Muscle layer of colon (tissue), 2 donors: ENCODE measurements around the gene COBL.

ENCODE experiments used
- H3K27ac ChIP-seq: one replicate; pipeline ENCODE4 v1.7.0; 2013; ENCODE audit warnings: low read depth, mild to moderate bottlenecking, low read length, moderate library complexity
- H3K27me3 ChIP-seq, 2 donors: one replicate each; pipeline ENCODE4 v1.7.0; 2013; ENCODE audit warnings: low read length in 2 of 2, mild to moderate bottlenecking in 2 of 2; ENCODE audit not compliant: insufficient read depth in 2 of 2, control insufficient read depth in 1 of 2
- H3K36me3 ChIP-seq: one replicate; pipeline ENCODE4 v1.7.0; 2013; ENCODE audit warnings: mild to moderate bottlenecking, low read length; ENCODE audit not compliant: insufficient read depth
- H3K4me1 ChIP-seq: one replicate; pipeline ENCODE4 v1.7.0; 2013; ENCODE audit warnings: mild to moderate bottlenecking, low read length; ENCODE audit not compliant: insufficient read depth
- H3K4me3 ChIP-seq, 2 donors: one replicate each; pipeline ENCODE4 v1.7.0; 2013; ENCODE audit warnings: low read length in 2 of 2, low read depth in 1 of 2, mild to moderate bottlenecking in 1 of 2, moderate library complexity in 1 of 2
- H3K9ac ChIP-seq: one replicate; pipeline ENCODE4 v1.7.0; 2013; ENCODE audit warnings: low read length
- H3K9me3 ChIP-seq: one replicate; pipeline ENCODE4 v1.7.0; 2013; ENCODE audit warnings: mild to moderate bottlenecking, low read length
- donor health status: abdominal sarcoma.
- donor health status: Adenocarcinoma of cecum.

The COBL gene

GRCh38 chr7:51311166-51311565 is 5.4 kb downstream of the COBL start:
- Histone ChIP-seq H3K9me3 (no peaks in the 10 kb centered on the region), H3K4me1 (no peaks in the 10 kb centered on the region), H3K36me3 (no peaks in the 10 kb centered on the region), H3K9ac (no peak overlapping the region), H3K27me3 (peaks cover 0 to 12% of the 10 kb centered on the region in 2 donors), H3K27ac (no peak overlapping the region), H3K4me3 (no peak overlapping the region)

GRCh38 chr7:51310131-51310583 is 6.5 kb downstream of the COBL start:
- Histone ChIP-seq H3K4me1 (no peaks in the 10 kb centered on the region), H3K36me3 (no peaks in the 10 kb centered on the region), H3K4me3 (no peak overlapping the region), H3K9ac (no peak overlapping the region), H3K9me3 (no peaks in the 10 kb centered on the region), H3K27ac (no peak overlapping the region), H3K27me3 (peaks cover 0 to 5% of the 10 kb centered on the region in 2 donors)

DNA sequence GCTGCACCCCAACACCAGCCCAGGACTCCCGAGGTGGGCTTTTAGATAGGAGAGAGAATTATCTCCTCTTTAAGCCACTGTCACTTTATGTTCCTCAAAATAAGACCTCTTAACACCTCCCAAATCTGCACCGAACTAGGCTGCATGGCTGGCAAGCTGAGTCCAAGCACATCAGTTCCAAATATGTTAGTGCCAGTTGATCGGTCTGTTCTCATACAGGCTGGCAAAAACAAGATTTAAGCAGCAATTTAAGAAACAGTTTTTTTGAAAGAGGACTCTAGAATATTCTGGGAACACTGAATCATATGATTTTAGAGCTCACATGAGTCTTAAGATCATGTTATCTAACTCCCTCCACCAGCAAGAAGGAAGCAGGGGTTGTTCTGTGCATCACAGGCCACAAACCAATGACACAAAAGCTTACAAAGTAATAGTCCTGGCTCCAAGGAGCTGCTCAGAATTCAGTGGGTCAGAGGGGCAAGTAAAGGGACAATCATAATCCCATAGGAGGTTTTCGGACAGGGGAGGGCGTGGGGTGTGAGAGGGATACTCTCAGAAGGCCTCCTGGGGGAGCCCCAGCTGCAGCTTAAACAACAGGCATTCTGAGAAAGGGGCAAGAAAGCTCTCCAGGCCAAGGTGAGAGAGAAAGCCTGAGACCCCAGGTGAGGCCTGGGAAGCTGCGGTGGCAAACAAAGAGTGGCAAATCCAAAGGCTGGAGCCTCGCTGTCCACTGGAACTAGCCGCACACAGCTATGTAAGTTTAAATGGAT is 7.1 kb downstream of the COBL start:
- no peak overlapping the region for H3K9ac ChIP-seq
- peaks cover 0 to 5% of the 10 kb centered on the region in 2 donors for H3K27me3 ChIP-seq
- no peaks in the 10 kb centered on the region for H3K36me3 ChIP-seq
- H3K4me3 ChIP-seq, result no peak overlapping the region
- H3K9me3 ChIP-seq, result no peaks in the 10 kb centered on the region
- no peak overlapping the region for H3K27ac ChIP-seq
- H3K4me1 ChIP-seq, result no peaks in the 10 kb centered on the region

- Histone ChIP-seq H3K9me3 (no peaks in the 10 kb centered on the region), H3K4me1 (no peaks in the 10 kb centered on the region), H3K27me3 (peaks cover 0 to under 1% of the 10 kb centered on the region in 2 donors), H3K27ac (no peak overlapping the region), H3K4me3 (no peak overlapping the region), H3K36me3 (no peaks in the 10 kb centered on the region), H3K9ac (no peak overlapping the region)
These were observed 7.9 kb downstream of the COBL start for GRCh38 chr7:51308696-51309095.

GRCh38 chr7:51308265-51308664 is 8.3 kb downstream of the COBL start:
- H3K36me3 ChIP-seq, result no peaks in the 10 kb centered on the region
- no peak overlapping the region for H3K4me3 ChIP-seq
- no peaks in the 10 kb centered on the region for H3K27me3 ChIP-seq
- no peak overlapping the region for H3K27ac ChIP-seq
- H3K9me3 ChIP-seq, result no peaks in the 10 kb centered on the region
- no peak overlapping the region for H3K9ac ChIP-seq
- no peaks in the 10 kb centered on the region for H3K4me1 ChIP-seq

DNA sequence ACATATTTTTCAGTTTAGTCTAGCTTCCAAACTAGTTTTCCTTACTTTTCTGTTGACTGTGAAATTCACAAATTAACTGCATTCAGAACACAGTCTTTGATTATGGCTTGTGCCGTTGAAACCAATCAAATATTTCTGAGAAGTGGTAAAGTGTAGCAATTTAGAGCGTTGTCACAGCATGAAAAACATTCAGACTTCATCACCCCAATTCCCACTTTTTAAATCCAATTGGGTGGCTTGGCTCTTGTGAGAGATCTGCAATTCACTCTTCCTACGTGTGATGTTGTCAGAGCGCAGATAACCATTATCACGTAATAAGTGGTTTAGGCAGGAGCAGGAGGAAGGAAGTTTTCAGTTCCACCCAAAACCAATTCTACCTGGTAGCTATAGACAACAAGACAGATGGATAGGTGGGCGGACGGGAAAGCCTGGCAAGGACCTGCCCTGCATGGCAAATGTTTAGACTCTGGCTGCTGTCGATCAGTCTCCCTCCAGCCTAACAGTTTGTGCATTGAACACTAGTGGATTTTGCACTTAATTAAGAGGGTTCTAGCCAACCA is 8.9 kb downstream of the COBL start:
- H3K9me3 ChIP-seq, result no peaks in the 10 kb centered on the region
- H3K27ac ChIP-seq, result no peak overlapping the region
- H3K27me3 ChIP-seq, result no peaks in the 10 kb centered on the region
- H3K36me3 ChIP-seq, result no peaks in the 10 kb centered on the region
- H3K9ac ChIP-seq, result no peak overlapping the region
- H3K4me3 ChIP-seq, result no peak overlapping the region
- no peaks in the 10 kb centered on the region for H3K4me1 ChIP-seq

DNA sequence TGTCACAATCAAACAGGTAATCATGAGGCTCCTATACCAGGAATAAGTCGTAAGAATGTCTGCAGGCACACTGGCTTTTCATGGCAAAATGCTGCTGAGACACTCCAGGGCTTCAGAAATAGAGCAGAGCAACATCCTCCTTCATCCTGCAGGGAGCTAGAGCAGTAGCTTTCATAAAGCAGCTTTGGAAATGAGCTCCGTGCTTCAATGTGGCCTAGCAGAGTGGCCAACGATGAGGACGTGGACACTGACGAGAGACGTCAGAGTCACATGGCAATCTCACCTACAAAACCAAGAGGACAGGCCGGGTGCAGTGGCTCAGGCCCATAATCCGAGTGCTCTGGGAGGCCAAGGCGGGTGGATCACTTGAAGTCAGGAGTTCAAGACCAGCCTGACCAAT is 9.8 kb downstream of the COBL start:
- Histone ChIP-seq H3K9me3 (no peaks in the 10 kb centered on the region), H3K4me3 (no peak overlapping the region), H3K36me3 (no peaks in the 10 kb centered on the region), H3K27ac (no peak overlapping the region), H3K4me1 (no peaks in the 10 kb centered on the region), H3K27me3 (no peaks in the 10 kb centered on the region), H3K9ac (no peak overlapping the region)

DNA sequence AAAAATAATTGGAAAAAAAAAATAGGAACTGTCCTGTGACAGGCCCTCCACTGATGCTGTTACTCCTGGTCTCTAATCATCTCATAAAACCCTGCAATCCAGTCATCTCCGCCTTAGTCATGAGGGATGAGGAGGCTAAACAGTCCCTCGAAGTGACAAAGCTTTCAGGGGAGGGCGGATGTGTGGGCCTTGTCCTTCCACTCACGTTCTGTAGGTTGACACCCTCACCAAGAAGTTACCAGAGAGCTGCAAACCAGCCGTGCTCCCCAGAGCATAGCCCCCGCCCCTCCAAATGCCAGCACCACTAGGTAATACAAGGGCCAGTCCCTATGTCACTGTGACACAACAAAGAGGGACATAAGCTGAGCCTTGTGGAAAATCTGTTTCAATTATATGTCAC is 11.9 kb downstream of the COBL start:
- Histone ChIP-seq H3K4me3 (no peak overlapping the region), H3K9ac (no peak overlapping the region), H3K27ac (no peak overlapping the region), H3K4me1 (no peaks in the 10 kb centered on the region), H3K36me3 (no peaks in the 10 kb centered on the region), H3K9me3 (no peaks in the 10 kb centered on the region), H3K27me3 (no peaks in the 10 kb centered on the region)

DNA sequence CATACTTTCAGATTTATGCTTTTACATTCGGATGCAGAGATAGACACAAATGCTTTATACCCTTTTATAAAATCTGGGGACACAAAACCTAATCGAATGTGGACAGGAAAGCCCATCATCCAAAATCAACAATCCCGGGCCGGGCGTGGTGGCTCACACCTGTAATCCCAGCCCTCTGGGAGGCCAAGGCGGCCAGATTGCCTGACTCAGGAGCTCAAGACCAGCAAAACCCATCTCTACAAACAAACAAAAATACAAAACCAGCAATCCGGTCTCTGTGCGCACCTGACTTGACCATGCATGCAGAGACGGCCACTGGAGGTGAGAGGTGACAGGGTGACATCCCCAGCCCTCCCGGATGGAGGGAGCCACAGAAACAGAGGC is 13.5 kb downstream of the COBL start:
- Histone ChIP-seq H3K4me1 (no peaks in the 10 kb centered on the region), H3K9me3 (no peaks in the 10 kb centered on the region), H3K27ac (no peak overlapping the region), H3K4me3 (no peak overlapping the region), H3K27me3 (no peaks in the 10 kb centered on the region), H3K9ac (no peak overlapping the region), H3K36me3 (no peaks in the 10 kb centered on the region)

GRCh38 chr7:51301806-51302205 is 14.8 kb downstream of the COBL start:
- H3K27me3 ChIP-seq, result no peaks in the 10 kb centered on the region
- no peaks in the 10 kb centered on the region for H3K36me3 ChIP-seq
- no peak overlapping the region for H3K9ac ChIP-seq
- H3K4me3 ChIP-seq, result no peak overlapping the region
- H3K9me3 ChIP-seq, result no peaks in the 10 kb centered on the region
- H3K4me1 ChIP-seq, result no peaks in the 10 kb centered on the region
- H3K27ac ChIP-seq, result no peak overlapping the region

DNA sequence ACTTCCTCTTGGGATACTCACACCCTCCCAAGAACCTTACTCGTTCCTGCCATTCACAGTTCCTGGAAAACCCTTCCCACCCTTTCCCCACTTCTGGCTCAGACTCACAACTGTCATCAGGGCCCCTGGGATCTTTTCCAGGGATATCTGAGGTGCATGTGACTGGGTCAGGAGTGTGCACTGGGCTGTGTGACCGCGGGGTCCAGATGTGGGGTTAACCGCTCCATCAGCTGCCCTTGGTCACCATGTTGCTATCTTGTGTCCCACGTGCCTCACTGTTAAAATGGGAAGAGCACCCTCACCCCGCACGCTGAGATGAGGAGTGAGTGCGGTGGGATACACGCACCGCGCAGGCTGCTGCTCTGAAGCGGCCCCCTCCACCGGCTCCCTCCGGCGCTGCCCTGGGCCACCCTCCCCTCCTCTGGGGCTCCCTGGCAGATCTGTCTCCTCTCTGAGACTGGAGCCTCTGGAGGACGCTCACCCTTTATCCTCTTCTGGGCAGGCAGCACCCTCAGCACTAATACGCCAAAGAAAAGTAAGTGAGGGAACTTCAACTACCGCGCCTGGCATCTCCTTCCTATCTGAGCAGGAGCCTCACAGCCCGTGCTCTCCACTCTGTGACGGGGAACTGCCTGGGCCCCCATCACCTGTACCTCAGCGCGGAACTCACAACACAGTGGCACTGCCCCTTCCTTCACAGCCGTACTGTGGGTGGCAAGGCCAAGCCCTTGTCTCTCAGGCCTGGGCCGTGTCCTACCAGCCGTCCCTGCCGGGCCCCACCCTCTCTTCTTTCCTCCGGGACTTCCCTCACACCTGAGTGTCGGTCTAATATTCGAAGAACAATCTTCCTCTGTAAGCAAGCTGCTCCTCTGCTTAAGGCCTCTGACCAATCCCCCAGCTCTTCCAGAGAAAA is 15.6 kb downstream of the COBL start:
- Histone ChIP-seq H3K27ac (no peak overlapping the region), H3K9me3 (no peaks in the 10 kb centered on the region), H3K4me1 (no peaks in the 10 kb centered on the region), H3K9ac (no peak overlapping the region), H3K27me3 (no peaks in the 10 kb centered on the region), H3K36me3 (no peaks in the 10 kb centered on the region), H3K4me3 (no peak overlapping the region)
